Nephron (organoid): ENCODE measurements around the gene DGKD.
"Not testable (repeated sequence)": the region's sequence is repeated elsewhere in the genome, so short reads cannot be mapped to it uniquely, and the experiment has no call there.

Experiments used
- H3K27ac Mint-ChIP-seq, 3 experiments: 2 replicates each; pipeline ENCODE4 v1.8.0; 2020; ENCODE audit warnings: mixed read lengths in 3 of 3, mild to moderate bottlenecking in 2 of 3, moderate library complexity in 1 of 3
- H3K27me3 Mint-ChIP-seq: 2 replicates; pipeline ENCODE4 v1.8.0; 2021; ENCODE audit warnings: low read depth, mild to moderate bottlenecking, moderate library complexity, mixed read lengths
- H3K36me3 Mint-ChIP-seq: 2 replicates; pipeline ENCODE4 v1.8.0; 2020; ENCODE audit warnings: low read depth, mixed read lengths
- H3K4me1 Mint-ChIP-seq: 2 replicates; pipeline ENCODE4 v1.8.0; 2020; ENCODE audit warnings: mixed read lengths
- H3K4me3 Mint-ChIP-seq, 3 experiments: 2 replicates each; pipeline ENCODE4 v1.8.0; 2020; ENCODE audit warnings: mild to moderate bottlenecking in 3 of 3, mixed read lengths in 3 of 3, moderate library complexity in 2 of 3
- H3K9me3 Mint-ChIP-seq: 2 replicates; pipeline ENCODE4 v1.8.0; 2020; ENCODE audit warnings: mixed read lengths
- CTCF ChIP-seq, 3 experiments: fragments of 200-600 bp; sonication (generic); IDR thresholded peaks; one replicate each; pipeline ENCODE4 v1.5.0; 2021; ENCODE audit warnings: antibody characterized with exemption in 3 of 3; ENCODE audit not compliant: unreplicated experiment in 3 of 3

Gene DGKD

GRCh38 chr2:233331536-233331935 is 22.8 kb upstream of the DGKD start:
- no peaks in the 10 kb centered on the region for H3K9me3 Mint-ChIP-seq
- H3K36me3 Mint-ChIP-seq: no peaks in the 10 kb centered on the region
- H3K27ac Mint-ChIP-seq: peak overlapping the region in 1 of 3 experiments; percentile 52
- H3K27me3 Mint-ChIP-seq: peaks cover 10% of the 10 kb centered on the region
- peak overlapping the region in 2 of 3 experiments; percentile 20 to 33 for H3K4me3 Mint-ChIP-seq
- no peak for TF ChIP-seq CTCF (IDR thresholded peaks at IDR 0.05; ENCODE audit: unreplicated experiment in 3 of 3)
- peaks cover 10% of the 10 kb centered on the region for H3K4me1 Mint-ChIP-seq

GRCh38 chr2:233332125-233332524 is 22.2 kb upstream of the DGKD start:
- H3K27me3 Mint-ChIP-seq: peaks cover 5% of the 10 kb centered on the region
- H3K36me3 Mint-ChIP-seq: no peaks in the 10 kb centered on the region
- H3K9me3 Mint-ChIP-seq: no peaks in the 10 kb centered on the region
- H3K4me1 Mint-ChIP-seq: peaks cover 10% of the 10 kb centered on the region
- peak overlapping the region in 1 of 3 experiments; percentile 52 for H3K27ac Mint-ChIP-seq
- no peak for TF ChIP-seq CTCF (IDR thresholded peaks at IDR 0.05; ENCODE audit: unreplicated experiment in 3 of 3)
- H3K4me3 Mint-ChIP-seq: peak overlapping the region in 1 of 3 experiments; percentile 58

GRCh38 chr2:233334915-233335314 is 19.4 kb upstream of the DGKD start:
- Mint-ChIP-seq H3K4me1 (peaks cover 10% of the 10 kb centered on the region), H3K9me3 (no peaks in the 10 kb centered on the region), H3K27ac (no peak overlapping the region), H3K36me3 (no peaks in the 10 kb centered on the region), H3K27me3 (peaks cover 5% of the 10 kb centered on the region), H3K4me3 (no peak overlapping the region)
- no peak for TF ChIP-seq CTCF (IDR thresholded peaks at IDR 0.05; ENCODE audit: unreplicated experiment in 3 of 3)

GRCh38 chr2:233336091-233336490 is 18.2 kb upstream of the DGKD start:
- H3K4me1 Mint-ChIP-seq, H3K27ac Mint-ChIP-seq, H3K27me3 Mint-ChIP-seq, H3K36me3 Mint-ChIP-seq, H3K9me3 Mint-ChIP-seq, H3K4me3 Mint-ChIP-seq: not testable (repeated sequence)

- no peaks in the 10 kb centered on the region for H3K36me3 Mint-ChIP-seq
- peaks cover 8% of the 10 kb centered on the region for H3K4me1 Mint-ChIP-seq
- H3K27ac Mint-ChIP-seq: no peak overlapping the region
- H3K4me3 Mint-ChIP-seq: no peak overlapping the region
- no peak for TF ChIP-seq CTCF (IDR thresholded peaks at IDR 0.05; ENCODE audit: unreplicated experiment in 3 of 3)
- peaks cover 5% of the 10 kb centered on the region for H3K27me3 Mint-ChIP-seq
- H3K9me3 Mint-ChIP-seq: peaks cover 3% of the 10 kb centered on the region
These were observed 17.8 kb upstream of the DGKD start for GRCh38 chr2:233336541-233336940.

GRCh38 chr2:233338046-233338445 is 16.2 kb upstream of the DGKD start:
- Mint-ChIP-seq H3K27ac (no peak overlapping the region), H3K4me1 (no peaks in the 10 kb centered on the region), H3K4me3 (no peak overlapping the region), H3K36me3 (no peaks in the 10 kb centered on the region), H3K27me3 (no peaks in the 10 kb centered on the region), H3K9me3 (peaks cover 6% of the 10 kb centered on the region)
- TF ChIP-seq CTCF (IDR thresholded peaks at IDR 0.05; ENCODE audit: unreplicated experiment in 3 of 3): no peak
